Endothelial cell of umbilical vein (primary cell): ENCODE measurements around the gene TPK1. TPM values are rescaled to one million over a fixed set of nuclear protein-coding genes. Genes with fewer than 3 reads are reported as not detected.

Experiments
- BruUV-seq: library from RNA; stranded (reverse); fragments of 400-500 nt; replicated peaks from 2 replicates; lab custom pipeline; 2021; lab: Mats Ljungman, UMichigan
- CTCF ChIA-PET: fragments of 300-600, 350-600 bp; sonication (Branson Sonifier 250); formaldehyde crosslinking; loops from one replicate; lab custom pipeline; 2021; ENCODE audit warnings: antibody characterized with exemption, inconsistent platforms; lab: Charles Lee
- POLR2A ChIA-PET: fragments of 300-600, 350-600 bp; sonication (Branson Sonifier 250); formaldehyde crosslinking; loops from one replicate; lab custom pipeline; 2021; ENCODE audit warnings: antibody characterized with exemption, inconsistent platforms; lab: Charles Lee
- DNase-seq: peaks from one replicate; pipeline ENCODE4 v3.0.0-alpha.2; 2011; ENCODE audit warnings: low read depth, low spot score
- FAIRE-seq: peaks from 2 replicates; lab custom pipeline; 2011; peaks lifted over from hg19 to GRCh38; lab: Jason Lieb, UNC
- H2AFZ ChIP-seq: 2 replicates; pipeline ENCODE4 v1.6.0; 2012; ENCODE audit warnings: low read depth, low read length, control low read depth, inconsistent platforms
- H3K27ac ChIP-seq: 2 replicates; pipeline ENCODE4 v1.5.1; 2011; ENCODE audit warnings: low read depth, mild to moderate bottlenecking, control low read depth, low read length, moderate library complexity; ENCODE audit not compliant: insufficient read depth
- H3K27me3 ChIP-seq, 2 experiments: 2 replicates each; pipeline versions ENCODE4 v1.6.0 to v1.6.1; 2011; ENCODE audit warnings: low read length in 2 of 2, mixed read lengths in 1 of 2; ENCODE audit not compliant: control insufficient read depth in 2 of 2, insufficient read depth in 2 of 2
- H3K36me3 ChIP-seq, 2 experiments: 2 replicates in 1 of 2; 3 replicates in 1 of 2; pipeline ENCODE4 v1.5.1; 2011; ENCODE audit warnings: low read length in 2 of 2, mild to moderate bottlenecking in 1 of 2, moderate library complexity in 1 of 2; ENCODE audit not compliant: control insufficient read depth in 2 of 2, insufficient read depth in 2 of 2; ENCODE audit errors: extremely low read depth in 1 of 2
- H3K4me1 ChIP-seq: 3 replicates; pipeline ENCODE4 v1.5.1; 2011; ENCODE audit warnings: mild to moderate bottlenecking, low read length; ENCODE audit not compliant: control insufficient read depth, insufficient read depth; ENCODE audit errors: extremely low read depth
- H3K4me2 ChIP-seq: 2 replicates; pipeline ENCODE4 v1.6.1; 2011; ENCODE audit warnings: low read length, control low read depth, mixed read lengths; ENCODE audit not compliant: insufficient read depth
- H3K4me3 ChIP-seq, 3 experiments: fragments of 200-600 bp in 1 of 3; sonication (generic), shearing (Covaris generic) in 1 of 3; replicated peaks in 1 of 3; 2 replicates each; pipeline ENCODE4 v1.5.1; 2011 to 2016; ENCODE audit warnings: control low read depth in 3 of 3, low read length in 3 of 3, mild to moderate bottlenecking in 2 of 3, inconsistent platforms in 1 of 3, low read depth in 1 of 3, moderate library complexity in 1 of 3; ENCODE audit not compliant: insufficient read depth in 1 of 3
- H3K79me2 ChIP-seq: 2 replicates; pipeline ENCODE4 v1.6.0; 2012; ENCODE audit warnings: low read length, inconsistent platforms; ENCODE audit not compliant: control insufficient read depth, insufficient read depth
- H3K9ac ChIP-seq: replicated peaks from 2 replicates; pipeline ENCODE3; 2011; ENCODE audit warnings: low read length, control low read depth; ENCODE audit not compliant: insufficient read depth; ENCODE audit errors: extremely low read depth
- H3K9me1 ChIP-seq: replicated peaks from 3 replicates; pipeline ENCODE4 v1.6.0; 2011; ENCODE audit warnings: mild to moderate bottlenecking, low read length; ENCODE audit not compliant: control insufficient read depth, insufficient read depth; ENCODE audit errors: extremely low read depth
- H3K9me3 ChIP-seq: replicated peaks from 2 replicates; pipeline ENCODE4 v1.5.1; 2012; ENCODE audit warnings: low read length, inconsistent platforms; ENCODE audit not compliant: control insufficient read depth, insufficient read depth
- H4K20me1 ChIP-seq: replicated peaks from 2 replicates; pipeline ENCODE3; 2011; ENCODE audit warnings: mild to moderate bottlenecking, low read length; ENCODE audit not compliant: control insufficient read depth, insufficient read depth; ENCODE audit errors: extremely low read depth
- EZH2 ChIP-seq: IDR thresholded peaks from 2 replicates; pipeline ENCODE4 v1.6.1; 2012; ENCODE audit warnings: borderline replicate concordance, low read depth, mild to moderate bottlenecking, moderate library complexity, low read length, inconsistent platforms; ENCODE audit not compliant: severe bottlenecking
- FOS ChIP-seq: IDR thresholded peaks from 2 replicates; pipeline ENCODE4 v1.6.1; 2011; ENCODE audit warnings: mild to moderate bottlenecking, low read length, moderate library complexity, borderline replicate concordance; ENCODE audit not compliant: insufficient read depth
- GATA2 ChIP-seq: IDR thresholded peaks from 2 replicates; pipeline ENCODE4 v1.7.0; 2011; ENCODE audit warnings: low read depth, mild to moderate bottlenecking, moderate library complexity, mixed read lengths, low read length; ENCODE audit not compliant: insufficient read length, insufficient read depth
- JUN ChIP-seq: IDR thresholded peaks from 2 replicates; pipeline ENCODE4 v1.6.1; 2011; ENCODE audit warnings: borderline replicate concordance, low read depth; ENCODE audit not compliant: insufficient read length, insufficient read depth
- MYC ChIP-seq: IDR thresholded peaks from one replicate; pipeline ENCODE4 v1.6.1; 2011; ENCODE audit warnings: mild to moderate bottlenecking, low read depth, low read length
- POLR2A ChIP-seq: IDR thresholded peaks from 2 replicates; pipeline ENCODE4 v1.6.1; 2012; ENCODE audit warnings: low read depth, mild to moderate bottlenecking, control low read depth, low read length
- POLR2AphosphoS5 ChIP-seq: IDR thresholded peaks from 2 replicates; pipeline ENCODE4 v1.6.1; 2012; ENCODE audit warnings: low read depth, mild to moderate bottlenecking, control low read depth, low read length, moderate library complexity; ENCODE audit not compliant: insufficient read depth
- dilution Hi-C: fragments of 300-500 bp; cut with MboI; formaldehyde crosslinking; loops from one replicate; pipeline ENCODE4 v1.15.0; 2019; ENCODE audit warnings: low sequenced_read_pairs; ENCODE audit not compliant: extremely low pct_ligation_motif_present
- intact Hi-C: fragments of 100-400 bp; cut with micrococcal nuclease; formaldehyde crosslinking; loops from one replicate; pipeline ENCODE4 v1.10.0; 2022
- polyA plus RNA-seq, 4 experiments: library from polyadenylated mRNA; depleted of rRNA in 3 of 4; stranded (reverse) in 3 of 4; unstranded in 1 of 4; fragments of >200 nt; gene quantifications; 2 replicates each; pipeline versions ENCODE4 v1.2.1 to v1.2.3, GENCODE V29; 2011 to 2012; ENCODE audit warnings: missing spikeins in 1 of 4
- total RNA-seq: library from RNA; stranded (reverse); gene quantifications from 2 replicates; pipeline ENCODE4 v1.2.3, GENCODE V29; 2021
- TF ChIP-seq, protein P1 (sequence below): IDR thresholded peaks from 2 replicates; pipeline ENCODE4 v1.6.1; 2011; ENCODE audit not compliant: insufficient read depth, insufficient read length
- TF ChIP-seq, protein P2 (sequence below), 2 donors: IDR thresholded peaks; 1 replicate in 1 of 2; 2 replicates in 1 of 2; pipeline ENCODE4 v1.5.1; 2011; ENCODE audit warnings: low read length in 2 of 2, mild to moderate bottlenecking in 2 of 2, moderate library complexity in 2 of 2, control low read depth in 1 of 2, inconsistent platforms in 1 of 2, low read depth in 1 of 2; ENCODE audit not compliant: insufficient read depth in 1 of 2; ENCODE audit errors: extremely low read depth in 1 of 2

Gene TPK1
- total and polyA plus RNA-seq, 2 donors (not counting 3 experiments of a cell fraction or from before 2014, with no cell fraction given): 7.5 to 9.3 TPM

DNA sequence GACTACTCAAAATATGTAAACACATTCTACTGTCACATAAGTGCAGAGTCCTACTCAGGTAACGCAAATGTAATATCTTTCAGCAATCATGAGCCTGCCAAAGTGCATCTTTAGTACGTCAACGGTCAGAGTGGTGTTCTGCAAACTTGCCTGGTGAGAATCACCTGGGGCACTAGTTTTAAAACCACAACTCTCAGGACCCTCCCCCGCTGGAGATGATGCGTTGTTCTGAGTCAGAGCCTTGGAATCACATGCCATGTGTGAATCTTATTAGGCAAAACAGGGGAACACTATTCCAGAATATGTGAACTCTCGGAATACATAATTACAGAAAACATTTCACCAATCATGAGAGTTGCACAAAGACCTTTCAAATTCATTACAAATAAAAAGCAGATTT, 115.7 kb downstream of the TPK1 start:
- Histone ChIP-seq H3K27me3 (no peaks in the 10 kb centered on the region), H3K9me3 (no peaks in the 10 kb centered on the region), H3K79me2 (no peaks in the 10 kb centered on the region), H3K9me1 (no peaks in the 10 kb centered on the region), H3K4me3 (no peak overlapping the region), H3K36me3 (no peaks in the 10 kb centered on the region), H2AFZ (no peak overlapping the region), H3K27ac (no peak overlapping the region), H3K4me1 (no peaks in the 10 kb centered on the region), H3K4me2 (no peak overlapping the region), H3K9ac (no peak overlapping the region), H4K20me1 (no peaks in the 10 kb centered on the region)
- no TSS peak for BruUV-seq
- DNase-seq (no peak), FAIRE-seq (no peak)
- CTCF ChIA-PET: interaction anchor here (0.7 kb wide), 1 partner anchor 18 kb away, joined by 4 read pairs; no protein-coding TSS in a partner anchor
- TF ChIP-seq EZH2: no peak
- POLR2A ChIA-PET: no interaction called here
- dilution Hi-C loops: no loop called here
- intact Hi-C loops: no loop called here

DNA sequence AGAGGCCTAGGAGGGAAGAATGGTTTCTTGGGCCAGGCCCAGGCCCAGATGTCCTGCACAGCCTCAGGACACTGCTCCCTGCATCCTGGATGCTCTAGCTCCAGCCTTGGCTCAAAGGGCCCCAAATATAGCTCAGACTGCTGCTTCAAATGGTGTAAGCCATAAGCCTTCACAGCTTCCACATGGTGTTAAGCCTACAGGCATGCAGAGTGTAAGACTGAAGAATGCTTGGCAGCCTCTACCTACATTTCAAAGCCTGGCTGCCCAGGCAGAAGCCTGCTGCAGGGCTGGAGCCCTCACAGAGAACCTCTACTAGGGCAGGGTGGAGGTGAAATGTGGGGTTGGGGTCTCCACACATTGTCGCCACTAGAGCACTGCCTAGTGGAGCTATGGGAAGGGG, 118.1 kb downstream of the TPK1 start:
- CTCF ChIA-PET: no interaction called here
- Histone ChIP-seq H3K27me3 (no peaks in the 10 kb centered on the region), H3K79me2 (no peaks in the 10 kb centered on the region), H3K36me3 (no peaks in the 10 kb centered on the region), H3K4me2 (no peak overlapping the region), H4K20me1 (no peaks in the 10 kb centered on the region), H3K9me1 (no peaks in the 10 kb centered on the region), H3K9me3 (no peaks in the 10 kb centered on the region), H3K4me1 (no peaks in the 10 kb centered on the region), H3K4me3 (no peak overlapping the region), H2AFZ (no peak overlapping the region), H3K27ac (no peak overlapping the region), H3K9ac (no peak overlapping the region)
- no peak for DNase-seq
- TF ChIP-seq JUN (no peak), EZH2 (no peak), POLR2AphosphoS5 (no peak), POLR2A (no peak), MYC (no peak), GATA2 (no peak), FOS (no peak)
- TF ChIP-seq, protein P1, sequence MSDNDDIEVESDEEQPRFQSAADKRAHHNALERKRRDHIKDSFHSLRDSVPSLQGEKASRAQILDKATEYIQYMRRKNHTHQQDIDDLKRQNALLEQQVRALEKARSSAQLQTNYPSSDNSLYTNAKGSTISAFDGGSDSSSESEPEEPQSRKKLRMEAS: no peak
- TF ChIP-seq, protein P2, sequence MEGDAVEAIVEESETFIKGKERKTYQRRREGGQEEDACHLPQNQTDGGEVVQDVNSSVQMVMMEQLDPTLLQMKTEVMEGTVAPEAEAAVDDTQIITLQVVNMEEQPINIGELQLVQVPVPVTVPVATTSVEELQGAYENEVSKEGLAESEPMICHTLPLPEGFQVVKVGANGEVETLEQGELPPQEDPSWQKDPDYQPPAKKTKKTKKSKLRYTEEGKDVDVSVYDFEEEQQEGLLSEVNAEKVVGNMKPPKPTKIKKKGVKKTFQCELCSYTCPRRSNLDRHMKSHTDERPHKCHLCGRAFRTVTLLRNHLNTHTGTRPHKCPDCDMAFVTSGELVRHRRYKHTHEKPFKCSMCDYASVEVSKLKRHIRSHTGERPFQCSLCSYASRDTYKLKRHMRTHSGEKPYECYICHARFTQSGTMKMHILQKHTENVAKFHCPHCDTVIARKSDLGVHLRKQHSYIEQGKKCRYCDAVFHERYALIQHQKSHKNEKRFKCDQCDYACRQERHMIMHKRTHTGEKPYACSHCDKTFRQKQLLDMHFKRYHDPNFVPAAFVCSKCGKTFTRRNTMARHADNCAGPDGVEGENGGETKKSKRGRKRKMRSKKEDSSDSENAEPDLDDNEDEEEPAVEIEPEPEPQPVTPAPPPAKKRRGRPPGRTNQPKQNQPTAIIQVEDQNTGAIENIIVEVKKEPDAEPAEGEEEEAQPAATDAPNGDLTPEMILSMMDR (IDR thresholded peaks at IDR 0.05; ENCODE audit: extremely low read depth in 1 of 2, insufficient read depth in 1 of 2, low read depth in 1 of 2, low read length in 2 of 2): no peak
- POLR2A ChIA-PET: no interaction called here
- dilution Hi-C loops (no loop called here), intact Hi-C loops (no loop called here)
- no peak for FAIRE-seq
- BruUV-seq: no TSS peak
